Gastrocnemius medialis (tissue), 4 donors: ENCODE measurements around the gene AKR1C8.

ENCODE experiments used
- CTCF ChIP-seq, 5 experiments: fragments of 450-650 bp in 3 of 5; fragments of 200-600 bp in 2 of 5; sonication (generic) in 2 of 5; IDR thresholded peaks in 4 of 5; conservative IDR thresholded peaks in 1 of 5; 1 replicate in 4 of 5; 2 replicates in 1 of 5; pipeline ENCODE4 v1.5.1; 2016 to 2019; ENCODE audit warnings: antibody characterized with exemption in 5 of 5, mild to moderate bottlenecking in 3 of 5, moderate library complexity in 3 of 5
- POLR2A ChIP-seq, 2 donors: fragments of 450-650 bp; IDR thresholded peaks; one replicate each; pipeline ENCODE4 v1.6.1; 2017; ENCODE audit warnings: antibody characterized with exemption in 2 of 2, mild to moderate bottlenecking in 2 of 2, moderate library complexity in 2 of 2

DNA sequence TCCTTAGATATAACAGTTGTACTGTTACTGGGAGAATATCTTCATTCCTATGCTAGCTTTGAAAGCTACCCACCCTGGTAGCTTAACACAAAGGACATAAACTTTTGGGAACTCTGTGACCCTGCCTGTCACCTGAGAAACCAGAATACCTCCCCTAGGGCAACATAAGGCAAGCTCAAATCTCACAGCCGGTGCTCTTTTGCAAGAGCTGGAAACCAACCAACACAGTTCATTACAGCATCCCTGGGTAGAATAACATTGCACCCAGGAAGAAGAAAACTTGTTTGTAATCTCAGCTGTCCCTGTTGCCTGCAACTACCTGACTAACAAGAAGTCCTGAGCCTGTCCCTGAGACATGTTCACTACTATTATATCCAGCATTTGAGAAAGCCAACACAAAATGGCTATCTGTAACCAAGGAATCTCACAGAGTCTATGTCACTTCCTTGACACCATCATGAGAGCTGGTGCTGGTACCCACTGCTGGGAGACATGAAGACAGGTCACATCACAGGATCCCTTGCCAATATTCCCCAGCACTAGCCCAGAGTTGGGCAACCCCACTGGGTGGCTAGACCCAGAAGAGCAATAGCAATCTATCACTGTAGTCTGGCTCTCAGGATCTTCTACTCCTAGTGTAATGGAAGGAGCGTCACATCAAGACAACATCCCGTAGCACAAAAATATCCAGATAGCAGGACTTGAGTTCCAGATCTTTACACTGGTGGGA is 59.5 kb downstream of the AKR1C8 start:
- no peak for TF ChIP-seq CTCF (IDR thresholded peaks at IDR 0.05 in 4 of 5, conservative IDR thresholded peaks at IDR 0.05 in 1 of 5)
- TF ChIP-seq POLR2A (IDR thresholded peaks at IDR 0.05), result no peak
